Memory B cell (primary cell): ENCODE data around the gene EP400.
"Not testable (repeated sequence)": the region's sequence is repeated elsewhere in the genome, so short reads cannot be mapped to it uniquely, and the experiment has no call there.

Experiments used
- ATAC-seq: fragments of 150-1000 bp; cut with Tn5 transposase; 2 replicates; pipeline ENCODE4 v1.10.0; 2021; ENCODE audit warnings: low read depth, mild to moderate bottlenecking, moderate library complexity
- DNase-seq, 2 donors: peaks; one replicate each; pipeline ENCODE4 v3.0.0; 2022; ENCODE audit warnings: low spot score in 2 of 2
- H3K27ac Mint-ChIP-seq: one replicate; pipeline ENCODE4 v1.8.0; 2022; ENCODE audit warnings: mild to moderate bottlenecking, moderate library complexity, mixed read lengths
- H3K27me3 Mint-ChIP-seq: one replicate; pipeline ENCODE4 v1.8.0; 2022; ENCODE audit warnings: mixed read lengths
- H3K36me3 Mint-ChIP-seq: one replicate; pipeline ENCODE4 v1.8.0; 2022; ENCODE audit warnings: mild to moderate bottlenecking, mixed read lengths
- H3K4me1 Mint-ChIP-seq: one replicate; pipeline ENCODE4 v1.8.0; 2022; ENCODE audit warnings: mixed read lengths
- H3K4me3 Mint-ChIP-seq: one replicate; pipeline ENCODE4 v1.8.0; 2022; ENCODE audit warnings: mild to moderate bottlenecking, moderate library complexity, mixed read lengths
- H3K9me3 Mint-ChIP-seq: one replicate; pipeline ENCODE4 v1.8.0; 2022; ENCODE audit warnings: mixed read lengths

EP400 gene

GRCh38 chr12:132076711-132077110, 127.0 kb downstream of the EP400 start:
- Mint-ChIP-seq H3K36me3 (peaks cover 16% of the 10 kb centered on the region), H3K4me3 (no peak overlapping the region), H3K9me3 (no peaks in the 10 kb centered on the region), H3K27ac (no peak overlapping the region), H3K4me1 (peaks cover 21% of the 10 kb centered on the region), H3K27me3 (no peaks in the 10 kb centered on the region)
- no peak for DNase-seq
- ATAC-seq = no peak

- ATAC-seq (no peak), DNase-seq (no peak)
- H3K27me3 Mint-ChIP-seq = no peaks in the 10 kb centered on the region
- H3K4me1 Mint-ChIP-seq = peaks cover 15% of the 10 kb centered on the region
- H3K9me3 Mint-ChIP-seq = no peaks in the 10 kb centered on the region
- H3K36me3 Mint-ChIP-seq = peaks cover 16% of the 10 kb centered on the region
- no peak overlapping the region for H3K4me3 Mint-ChIP-seq
- H3K27ac Mint-ChIP-seq = no peak overlapping the region
Measured at GRCh38 chr12:132077322-132078100, 127.8 kb downstream of the EP400 start.

GRCh38 chr12:132078190-132078589, 128.4 kb downstream of the EP400 start:
- H3K27me3 Mint-ChIP-seq = no peaks in the 10 kb centered on the region
- peaks cover 11% of the 10 kb centered on the region for H3K4me1 Mint-ChIP-seq
- no peak for ATAC-seq
- DNase-seq = no peak
- no peak overlapping the region for H3K27ac Mint-ChIP-seq
- peaks cover 16% of the 10 kb centered on the region for H3K36me3 Mint-ChIP-seq
- H3K9me3 Mint-ChIP-seq = no peaks in the 10 kb centered on the region
- H3K4me3 Mint-ChIP-seq = no peak overlapping the region

GRCh38 chr12:132079200-132079599, 129.5 kb downstream of the EP400 start:
- Mint-ChIP-seq H3K4me1 (peaks cover 12% of the 10 kb centered on the region), H3K9me3 (no peaks in the 10 kb centered on the region), H3K4me3 (no peak overlapping the region), H3K27ac (no peak overlapping the region), H3K36me3 (peaks cover 15% of the 10 kb centered on the region), H3K27me3 (no peaks in the 10 kb centered on the region)
- no peak for ATAC-seq
- DNase-seq = no peak

- H3K4me3 Mint-ChIP-seq = no peak overlapping the region
- no peak overlapping the region for H3K27ac Mint-ChIP-seq
- H3K4me1 Mint-ChIP-seq = peaks cover 8% of the 10 kb centered on the region
- DNase-seq (no peak), ATAC-seq (no peak)
- no peaks in the 10 kb centered on the region for H3K9me3 Mint-ChIP-seq
- H3K27me3 Mint-ChIP-seq = no peaks in the 10 kb centered on the region
- peaks cover 11% of the 10 kb centered on the region for H3K36me3 Mint-ChIP-seq
Measured at GRCh38 chr12:132079695-132080094, 130.0 kb downstream of the EP400 start.

DNA sequence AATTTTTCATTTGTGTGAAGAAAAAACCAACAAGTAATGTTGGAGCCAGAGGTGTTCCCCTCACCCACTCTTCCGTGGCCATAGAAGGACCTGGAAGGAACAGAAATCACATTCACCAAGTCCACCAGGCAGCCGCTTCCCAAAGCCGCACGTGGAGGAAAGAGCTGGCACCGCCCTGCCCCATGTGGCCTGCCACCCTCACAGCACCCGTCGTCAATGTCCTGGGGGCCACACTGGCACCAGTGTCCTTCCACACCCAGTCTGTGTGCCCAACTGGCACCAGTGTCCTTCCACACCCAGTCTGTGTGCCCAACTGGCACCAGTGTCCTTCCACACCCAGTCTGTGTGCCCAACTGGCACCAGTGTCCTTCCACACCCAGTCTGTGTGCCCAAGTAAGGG, 130.8 kb downstream of the EP400 start:
- not testable (repeated sequence) for H3K27me3 Mint-ChIP-seq, DNase-seq, ATAC-seq, H3K36me3 Mint-ChIP-seq, H3K4me3 Mint-ChIP-seq, H3K27ac Mint-ChIP-seq, H3K9me3 Mint-ChIP-seq
- H3K4me1 Mint-ChIP-seq = peaks cover 16% of the 10 kb centered on the region

DNA sequence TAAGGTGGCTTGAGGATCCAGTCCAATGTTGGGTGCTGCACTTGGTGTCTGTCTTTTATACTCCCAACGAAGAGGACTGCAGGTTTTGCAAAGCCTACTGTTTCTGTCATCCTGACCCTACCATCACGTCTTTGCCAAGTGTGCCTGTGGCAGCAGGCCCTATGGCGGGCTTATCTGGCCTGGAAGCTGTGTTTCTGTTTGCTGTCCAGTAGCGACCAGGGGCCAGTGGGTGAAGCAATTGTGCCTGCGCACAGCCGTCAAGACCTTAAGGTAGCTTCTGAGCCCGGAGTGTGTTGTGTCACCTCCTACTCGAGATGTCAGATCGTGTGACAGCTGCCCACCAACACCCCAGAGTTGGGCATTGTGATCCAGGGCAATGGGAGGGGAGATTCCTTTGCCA, 131.7 kb downstream of the EP400 start:
- H3K9me3 Mint-ChIP-seq = no peaks in the 10 kb centered on the region
- H3K4me3 Mint-ChIP-seq = no peak overlapping the region
- DNase-seq (no peak), ATAC-seq (no peak)
- H3K27me3 Mint-ChIP-seq = no peaks in the 10 kb centered on the region
- H3K36me3 Mint-ChIP-seq = peaks cover 6% of the 10 kb centered on the region
- no peak overlapping the region for H3K27ac Mint-ChIP-seq
- peaks cover 19% of the 10 kb centered on the region for H3K4me1 Mint-ChIP-seq

DNA sequence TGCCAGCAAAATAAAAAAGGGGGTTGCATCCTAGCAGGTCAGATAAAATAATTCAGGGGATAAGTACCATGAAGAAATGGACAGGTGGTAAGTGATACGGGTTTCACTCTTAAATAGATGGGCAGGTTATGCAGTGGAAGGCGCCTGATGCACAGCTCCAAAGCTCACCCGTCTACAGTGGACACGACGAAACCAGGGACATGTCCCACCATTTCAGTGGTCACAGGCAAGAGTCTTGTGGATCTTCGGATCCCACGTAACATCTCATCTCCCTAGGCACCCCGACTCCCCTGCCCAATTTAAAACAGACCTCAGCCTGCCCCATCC, 133.8 kb downstream of the EP400 start:
- Mint-ChIP-seq H3K9me3 (no peaks in the 10 kb centered on the region), H3K27ac (peak overlapping the region; percentile 28), H3K27me3 (no peaks in the 10 kb centered on the region), H3K4me1 (peaks cover 22% of the 10 kb centered on the region), H3K36me3 (peaks cover 4% of the 10 kb centered on the region), H3K4me3 (peak overlapping the region; percentile 95)
- DNase-seq (no peak), ATAC-seq (no peak)

- Mint-ChIP-seq H3K27me3 (no peaks in the 10 kb centered on the region), H3K4me1 (peaks cover 22% of the 10 kb centered on the region), H3K9me3 (no peaks in the 10 kb centered on the region), H3K27ac (peak overlapping the region; percentile 96), H3K4me3 (peak overlapping the region; percentile 95), H3K36me3 (peaks cover 3% of the 10 kb centered on the region)
- ATAC-seq = peak; percentile 89
- peak; percentile 82 to 86 for DNase-seq
Measured at GRCh38 chr12:132083941-132084620, 134.3 kb downstream of the EP400 start.

DNA sequence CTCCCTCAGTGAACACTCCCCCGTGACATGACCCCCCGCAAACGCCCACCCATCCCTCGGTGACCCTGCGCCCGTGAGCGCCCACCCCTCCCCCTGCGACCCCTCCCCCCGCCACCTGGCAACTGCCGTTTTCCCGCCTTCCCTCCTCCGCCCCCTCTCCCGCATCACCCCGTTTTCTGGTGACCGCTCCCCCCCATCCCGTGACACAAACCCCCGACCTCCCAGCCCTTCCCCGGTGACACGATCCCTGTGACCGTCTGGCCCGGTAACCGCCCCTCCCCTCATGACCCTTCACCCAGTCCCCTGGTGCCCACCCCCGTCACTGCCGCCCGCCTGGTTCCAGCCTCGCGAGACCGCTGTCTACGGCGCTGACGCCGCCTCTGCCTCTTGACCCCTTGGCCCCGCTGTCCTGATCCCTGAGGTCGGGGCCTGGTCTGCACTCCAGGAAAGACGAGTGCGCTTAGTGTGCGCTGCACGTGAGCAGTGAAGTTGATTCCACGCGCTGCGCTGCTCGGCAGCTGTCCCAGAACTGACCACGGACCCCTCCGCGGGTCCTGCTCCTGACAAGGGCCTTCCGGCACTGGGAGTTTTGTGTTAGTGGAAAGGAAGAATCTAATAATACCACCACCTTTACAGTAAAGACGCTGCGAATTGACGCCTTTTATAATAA, 135.0 kb downstream of the EP400 start:
- H3K4me1 Mint-ChIP-seq = peaks cover 22% of the 10 kb centered on the region
- ATAC-seq = no peak
- H3K27me3 Mint-ChIP-seq = no peaks in the 10 kb centered on the region
- peak overlapping the region; percentile 96 for H3K27ac Mint-ChIP-seq
- H3K4me3 Mint-ChIP-seq = peak overlapping the region; percentile 95
- peaks cover 2% of the 10 kb centered on the region for H3K36me3 Mint-ChIP-seq
- H3K9me3 Mint-ChIP-seq = no peaks in the 10 kb centered on the region
- no peak for DNase-seq

DNA sequence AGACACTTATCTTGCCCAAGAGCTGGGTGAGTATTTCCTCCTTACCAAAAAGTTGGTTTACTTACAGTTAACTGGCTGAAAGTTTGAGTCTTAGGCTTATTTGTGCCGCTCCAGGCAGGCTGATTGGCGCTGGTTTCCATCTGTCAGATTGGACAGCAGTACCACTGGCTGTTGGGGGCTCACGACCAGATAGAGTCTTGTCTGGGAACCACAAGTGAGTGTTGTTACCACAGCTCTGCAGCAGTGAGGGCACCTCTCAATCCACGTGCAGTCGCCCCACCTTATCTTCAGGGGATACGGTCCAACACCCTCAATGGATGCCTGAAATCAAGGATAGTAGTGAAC, 135.5 kb downstream of the EP400 start:
- Mint-ChIP-seq H3K27me3 (no peaks in the 10 kb centered on the region), H3K9me3 (no peaks in the 10 kb centered on the region), H3K4me3 (peak overlapping the region; percentile 95), H3K36me3 (peaks cover 2% of the 10 kb centered on the region), H3K27ac (peak overlapping the region; percentile 96), H3K4me1 (peaks cover 27% of the 10 kb centered on the region)
- DNase-seq (no peak), ATAC-seq (no peak)

- Mint-ChIP-seq H3K27me3 (no peaks in the 10 kb centered on the region), H3K27ac (no peak overlapping the region), H3K4me1 (peaks cover 19% of the 10 kb centered on the region), H3K36me3 (peaks cover 4% of the 10 kb centered on the region), H3K4me3 (no peak overlapping the region), H3K9me3 (no peaks in the 10 kb centered on the region)
- ATAC-seq (no peak), DNase-seq (no peak)
Measured at GRCh38 chr12:132089407-132089910, 139.7 kb downstream of the EP400 start.

DNA sequence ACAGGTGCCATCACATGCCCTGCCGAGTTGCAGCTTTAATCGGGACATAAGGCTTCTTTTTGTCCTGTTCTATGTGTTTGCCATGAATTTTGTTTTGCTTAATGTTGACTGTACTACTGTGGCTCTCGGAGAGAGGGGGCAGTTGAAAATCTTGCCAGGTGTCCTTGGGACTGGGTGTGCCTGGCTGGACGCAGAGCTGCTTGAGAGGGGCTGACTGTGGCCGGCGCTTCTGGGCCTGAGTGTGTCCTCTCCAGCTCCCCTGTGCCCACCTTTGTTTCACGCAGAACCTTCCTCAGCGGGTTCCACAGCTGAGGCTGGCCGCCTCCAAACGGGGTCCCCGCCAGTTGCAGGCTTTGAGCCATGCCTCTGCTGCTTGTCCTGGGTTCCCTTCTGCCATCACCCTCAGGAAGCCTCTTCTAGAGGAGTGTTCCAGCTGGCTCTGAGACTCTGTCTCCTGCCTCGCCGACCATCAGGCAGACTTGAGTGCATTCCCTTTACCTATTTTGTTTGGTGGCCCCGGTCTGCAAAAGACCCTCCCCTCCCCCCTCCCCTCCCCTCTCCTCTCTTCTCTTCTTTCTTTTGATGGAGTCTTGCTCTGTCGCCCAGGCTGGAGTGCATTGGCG, 144.6 kb downstream of the EP400 start:
- Mint-ChIP-seq H3K27ac (no peak overlapping the region), H3K4me1 (peaks cover 9% of the 10 kb centered on the region), H3K27me3 (no peaks in the 10 kb centered on the region), H3K9me3 (no peaks in the 10 kb centered on the region), H3K4me3 (no peak overlapping the region), H3K36me3 (peaks cover 24% of the 10 kb centered on the region)
- DNase-seq = no peak
- no peak for ATAC-seq
